IMR-90 (cell line): ENCODE measurements around the gene LRIG1.

Source experiments
- BHLHE40 ChIP-seq: fragments of 150-350 bp; IDR thresholded peaks from 2 replicates; pipeline ENCODE4 v1.6.1; 2016; ENCODE audit warnings: mild to moderate bottlenecking, low read depth, low read length
- CEBPB ChIP-seq: IDR thresholded peaks from 2 replicates; pipeline ENCODE4 v1.6.1; 2012; ENCODE audit warnings: low read depth, low read length, improper control_type of control experiment
- CTCF ChIP-seq: conservative IDR thresholded peaks from 2 replicates; pipeline ENCODE4 v1.5.1; 2012; ENCODE audit warnings: mild to moderate bottlenecking, low read depth, low read length, improper control_type of control experiment
- MAFK ChIP-seq: IDR thresholded peaks from 2 replicates; pipeline ENCODE4 v1.6.1; 2012; ENCODE audit warnings: low read depth, low read length, improper control_type of control experiment
- MAZ ChIP-seq: IDR thresholded peaks from 2 replicates; pipeline ENCODE4 v1.6.1; 2012; ENCODE audit warnings: low read depth, mild to moderate bottlenecking, low read length, improper control_type of control experiment, moderate library complexity, borderline replicate concordance
- MXI1 ChIP-seq: IDR thresholded peaks from 2 replicates; pipeline ENCODE4 v1.6.1; 2012; ENCODE audit warnings: low read depth, mild to moderate bottlenecking, low read length, moderate library complexity, borderline replicate concordance
- NFE2L2 ChIP-seq: fragments of 150-350 bp; IDR thresholded peaks from 2 replicates; pipeline ENCODE4 v1.6.1; 2016; ENCODE audit warnings: low read depth, mild to moderate bottlenecking, low read length
- POLR2A ChIP-seq: IDR thresholded peaks from 2 replicates; pipeline ENCODE4 v1.6.1; 2012; ENCODE audit warnings: mild to moderate bottlenecking, low read depth, low read length
- RCOR1 ChIP-seq: IDR thresholded peaks from 2 replicates; pipeline ENCODE4 v1.6.1; 2012; ENCODE audit warnings: mild to moderate bottlenecking, low read length, improper control_type of control experiment; ENCODE audit not compliant: insufficient replicate concordance
- RFX5 ChIP-seq: IDR thresholded peaks from 2 replicates; pipeline ENCODE4 v1.8.0; 2012; ENCODE audit warnings: low read depth, mild to moderate bottlenecking, low read length, moderate library complexity
- SMC3 ChIP-seq: fragments of 150-350 bp; IDR thresholded peaks from 2 replicates; pipeline ENCODE4 v1.6.1; 2016; ENCODE audit warnings: low read depth, mild to moderate bottlenecking, antibody characterized with exemption, low read length, moderate library complexity

- TF ChIP-seq NFE2L2: no peak
- TF ChIP-seq CTCF: no peak
- TF ChIP-seq POLR2A: no peak
- no peak for TF ChIP-seq MXI1
- no peak for TF ChIP-seq CEBPB
- no peak for TF ChIP-seq MAFK
- TF ChIP-seq BHLHE40: no peak
- TF ChIP-seq SMC3: no peak
- TF ChIP-seq MAZ: no peak
- TF ChIP-seq RCOR1: no peak
- TF ChIP-seq RFX5: no peak
Observed at GRCh38 chr3:66354001-66354400, 146.8 kb downstream of the LRIG1 start.
